Measurements from ENCODE around the gene CCDC178. TPM values are rescaled to one million over a fixed set of nuclear protein-coding genes. Genes with fewer than 3 reads are reported as not detected.

Gene CCDC178
- total and polyA plus RNA-seq, 2 donors (not counting 3 experiments of a cell fraction or from before 2014, with no cell fraction given), result 0.80 to 1.6 TPM

- no peak overlapping the region for H3K4me3 ChIP-seq (replicated peaks in 1 of 3; ENCODE audit: insufficient read depth in 1 of 3, low read depth in 1 of 3, low read length in 3 of 3)
- H3K9me3 ChIP-seq (replicated peaks; ENCODE audit: control insufficient read depth, insufficient read depth, low read length), result no peaks in the 10 kb centered on the region
- no peak for FAIRE-seq
- H3K9me1 ChIP-seq (replicated peaks; ENCODE audit: control insufficient read depth, extremely low read depth, insufficient read depth, low read length), result no peaks in the 10 kb centered on the region
- H4K20me1 ChIP-seq (replicated peaks; ENCODE audit: control insufficient read depth, extremely low read depth, insufficient read depth, low read length), result no peaks in the 10 kb centered on the region
- no peak overlapping the region for H3K4me2 ChIP-seq (ENCODE audit: insufficient read depth, low read length)
- ChIA-PET POLR2A (no interaction called here), CTCF (interaction anchor here (1.0 kb wide), 1 partner anchor 9 kb away, joined by 3 read pairs; no protein-coding TSS in a partner anchor)
- H3K79me2 ChIP-seq (ENCODE audit: control insufficient read depth, insufficient read depth, low read length), result no peaks in the 10 kb centered on the region
- no peak overlapping the region for H3K9ac ChIP-seq (replicated peaks; ENCODE audit: extremely low read depth, insufficient read depth, low read length)
- TF ChIP-seq POLR2AphosphoS5 (IDR thresholded peaks at IDR 0.05; ENCODE audit: insufficient read depth, low read depth, low read length), result no peak
- TF ChIP-seq POLR2A (IDR thresholded peaks at IDR 0.05; ENCODE audit: low read depth, low read length), result no peak
- no peak for TF ChIP-seq JUN (IDR thresholded peaks at IDR 0.05; ENCODE audit: borderline replicate concordance, insufficient read depth, insufficient read length, low read depth)
- no peaks in the 10 kb centered on the region for H3K36me3 ChIP-seq (ENCODE audit: control insufficient read depth in 2 of 2, extremely low read depth in 1 of 2, insufficient read depth in 2 of 2, low read length in 2 of 2)
- H3K27ac ChIP-seq (ENCODE audit: insufficient read depth, low read depth, low read length), result no peak overlapping the region
- DNase-seq (ENCODE audit: low read depth, low spot score), result no peak
- dilution Hi-C loops (cut with MboI; ENCODE audit: extremely low pct_ligation_motif_present, low sequenced_read_pairs), result no loop called here
- no peaks in the 10 kb centered on the region for H3K4me1 ChIP-seq (ENCODE audit: control insufficient read depth, extremely low read depth, insufficient read depth, low read length)
- no peaks in the 10 kb centered on the region for H3K27me3 ChIP-seq (ENCODE audit: control insufficient read depth in 2 of 2, insufficient read depth in 2 of 2, low read length in 2 of 2)
- intact Hi-C loops (cut with micrococcal nuclease), result no loop called here
- no TSS peak for BruUV-seq (replicated peaks)
- H2AFZ ChIP-seq (ENCODE audit: low read depth, low read length), result no peak overlapping the region
Observed at GRCh38 chr18:33427549-33427948, 13.0 kb downstream of the CCDC178 start.

GRCh38 chr18:33424266-33424946 lies 16.1 kb downstream of the CCDC178 start:
- ChIA-PET POLR2A (no interaction called here), CTCF (no interaction called here)
- Histone ChIP-seq H3K9me3 (replicated peaks; ENCODE audit: control insufficient read depth, insufficient read depth, low read length) (no peaks in the 10 kb centered on the region), H4K20me1 (replicated peaks; ENCODE audit: control insufficient read depth, extremely low read depth, insufficient read depth, low read length) (no peaks in the 10 kb centered on the region), H3K36me3 (ENCODE audit: control insufficient read depth in 2 of 2, extremely low read depth in 1 of 2, insufficient read depth in 2 of 2, low read length in 2 of 2) (no peaks in the 10 kb centered on the region), H3K27ac (ENCODE audit: insufficient read depth, low read depth, low read length) (no peak overlapping the region), H3K4me2 (ENCODE audit: insufficient read depth, low read length) (no peak overlapping the region), H3K27me3 (ENCODE audit: control insufficient read depth in 2 of 2, insufficient read depth in 2 of 2, low read length in 2 of 2) (no peaks in the 10 kb centered on the region), H3K9me1 (replicated peaks; ENCODE audit: control insufficient read depth, extremely low read depth, insufficient read depth, low read length) (no peaks in the 10 kb centered on the region), H3K79me2 (ENCODE audit: control insufficient read depth, insufficient read depth, low read length) (no peaks in the 10 kb centered on the region), H3K4me3 (replicated peaks in 1 of 3; ENCODE audit: insufficient read depth in 1 of 3, low read depth in 1 of 3, low read length in 3 of 3) (no peak overlapping the region), H3K4me1 (ENCODE audit: control insufficient read depth, extremely low read depth, insufficient read depth, low read length) (no peaks in the 10 kb centered on the region), H3K9ac (replicated peaks; ENCODE audit: extremely low read depth, insufficient read depth, low read length) (no peak overlapping the region), H2AFZ (ENCODE audit: low read depth, low read length) (no peak overlapping the region)
- intact Hi-C loops (cut with micrococcal nuclease), result no loop called here
- TF ChIP-seq MAX (IDR thresholded peaks at IDR 0.05; ENCODE audit: insufficient read depth, insufficient read length) (no peak), JUN (IDR thresholded peaks at IDR 0.05; ENCODE audit: borderline replicate concordance, insufficient read depth, insufficient read length, low read depth) (no peak), MYC (IDR thresholded peaks at IDR 0.05; ENCODE audit: low read depth, low read length) (no peak), POLR2AphosphoS5 (IDR thresholded peaks at IDR 0.05; ENCODE audit: insufficient read depth, low read depth, low read length) (no peak), CTCF (IDR thresholded peaks at IDR 0.05; ENCODE audit: extremely low read depth in 1 of 2, insufficient read depth in 1 of 2, low read depth in 1 of 2, low read length in 2 of 2) (no peak), EZH2 (IDR thresholded peaks at IDR 0.05; ENCODE audit: borderline replicate concordance, low read depth, low read length, severe bottlenecking) (no peak), GATA2 (IDR thresholded peaks at IDR 0.05; ENCODE audit: insufficient read depth, insufficient read length, low read depth, low read length) (no peak), POLR2A (IDR thresholded peaks at IDR 0.05; ENCODE audit: low read depth, low read length) (no peak), FOS (IDR thresholded peaks at IDR 0.05; ENCODE audit: borderline replicate concordance, insufficient read depth, low read length) (no peak)
- no TSS peak for BruUV-seq (replicated peaks)
- no peak for DNase-seq (ENCODE audit: low read depth, low spot score)
- dilution Hi-C loops (cut with MboI; ENCODE audit: extremely low pct_ligation_motif_present, low sequenced_read_pairs), result no loop called here
- FAIRE-seq, result no peak
